DND-41 (cell line): Measurements from ENCODE around the gene PPP4R1.

Experiments used
- CTCF ChIP-seq: IDR thresholded peaks from 2 replicates; pipeline ENCODE4 v1.5.1; 2012; ENCODE audit warnings: borderline replicate concordance, low read length, moderate library complexity, mild to moderate bottlenecking; ENCODE audit not compliant: poor library complexity, severe bottlenecking; ENCODE audit errors: extremely low read depth
- EZH2 ChIP-seq: IDR thresholded peaks from 3 replicates; pipeline ENCODE4 v1.6.1; 2012; ENCODE audit warnings: borderline replicate concordance, low read depth, mild to moderate bottlenecking, moderate library complexity, low read length, inconsistent platforms; ENCODE audit not compliant: severe bottlenecking

GRCh38 chr18:9574473-9575115 is 39.8 kb downstream of the PPP4R1 start:
- TF ChIP-seq CTCF, result no peak
- TF ChIP-seq EZH2, result no peak
